ENCODE data around the gene GMEB1. TPM values are rescaled to one million over a fixed set of nuclear protein-coding genes. Genes with fewer than 3 reads are reported as not detected.
"Not testable (repeated sequence)": the region's sequence is repeated elsewhere in the genome, so short reads cannot be mapped to it uniquely, and the experiment has no call there.

GMEB1 gene
- total and polyA plus RNA-seq, 10 of the 15 experiments (the other 5 are each of a cell fraction or from before 2014, with no cell fraction given) = 4.9 to 17.6 (median 9.4) TPM

- intact Hi-C loops (cut with micrococcal nuclease; ENCODE audit: unreplicated experiment) = not testable (repeated sequence)
These were observed 14.7 kb upstream of the GMEB1 start for GRCh38 chr1:28653870-28654269.

More at GRCh38 chr1:28653870-28654269, 14.7 kb upstream of the GMEB1 start:
- H3K27ac ChIP-seq (ENCODE audit: control insufficient read depth, insufficient read depth); BruUV-seq (replicated peaks); in situ Hi-C loops (cut with MboI); H3K9ac ChIP-seq (ENCODE audit: control insufficient read depth, insufficient read depth, low read length); H3K4me3 ChIP-seq; H3K27me3 ChIP-seq (replicated peaks in 1 of 2; ENCODE audit: control insufficient read depth in 2 of 2, insufficient read depth in 2 of 2, low read length in 1 of 2); DNase-seq (ENCODE audit: low read depth, low spot score); H3K4me2 ChIP-seq (ENCODE audit: control insufficient read depth, insufficient read depth); H3K9me3 ChIP-seq (replicated peaks; ENCODE audit: control insufficient read depth, insufficient read depth, low read length); ATAC-seq; RAD21 ChIA-PET (ENCODE audit: unreplicated experiment); H3K79me2 ChIP-seq (ENCODE audit: control insufficient read depth, insufficient read depth, low read length); H4K20me1 ChIP-seq (ENCODE audit: control insufficient read depth, insufficient read depth); H2AFZ ChIP-seq (ENCODE audit: control insufficient read depth, low read depth, low read length); H3K4me1 ChIP-seq (ENCODE audit: control insufficient read depth, insufficient read depth, low read length); CTCF ChIA-PET; H3K36me3 ChIP-seq (ENCODE audit: control insufficient read depth in 2 of 2, insufficient read depth in 2 of 2, low read length in 1 of 2); FAIRE-seq: not testable (repeated sequence)
- ChIA-PET SMC1A (ENCODE audit: uncharacterized antibody, unreplicated experiment) (interaction anchor here (0.6 to 1.2 kb wide), 2 partner anchors 74 to 102 kb away, joined by 3 read pairs; no protein-coding TSS in a partner anchor), POLR2A (interaction anchor here (0.6 kb wide), 1 partner anchor 9 kb away, joined by 3 read pairs; no protein-coding TSS in a partner anchor)
- TF ChIP-seq CTCF (IDR thresholded peaks at IDR 0.05 in 2 of 3, conservative IDR thresholded peaks at IDR 0.05 in 1 of 3; ENCODE audit: control insufficient read depth in 2 of 3, extremely low read depth in 1 of 3, insufficient read depth in 1 of 3, low read depth in 3 of 3, low read length in 3 of 3) (peak in 1 of 3 experiments; percentile 36; a peak in 2 of 6 replicates), SMC3 (IDR thresholded peaks at IDR 0.05; ENCODE audit: borderline replicate concordance, low read length) (peak; percentile 12; the same call in 1 of the 2 replicates), RAD21 (IDR thresholded peaks at IDR 0.05; ENCODE audit: insufficient read depth, low read depth, low read length) (peak; percentile 38)
- WGBS (ENCODE audit: insufficient coverage, insufficient replicate concordance, low lambda C conversion rate, missing lambda C conversion rate) = 25% methylated on average over 3 of the region's 3 CpGs

All from GM12878 (cell line).